SK-N-SH (cell line): Measurements from ENCODE around the gene LIPH. TPM values are rescaled to one million over a fixed set of nuclear protein-coding genes. Genes with fewer than 3 reads are reported as not detected.

Experiments used
- CTCF ChIA-PET: fragments of 300-600, 350-600 bp; formaldehyde crosslinking; extraction: SDS; loops from one replicate; lab custom pipeline; 2021; lab: Yijun Ruan, JAX
- POLR2A ChIA-PET: fragments of 350-600 bp; sonication (Branson Sonifier 250); formaldehyde crosslinking; extraction: SDS; loops from one replicate; lab custom pipeline; 2020; ENCODE audit warnings: antibody characterized with exemption, inconsistent platforms; lab: Yijun Ruan, JAX
- DNase-seq: peaks from one replicate; pipeline ENCODE4 v3.0.0; 2012
- H2AFZ ChIP-seq: fragments of 200-600 bp; sonication (generic); 2 replicates; pipeline ENCODE4 v1.8.1; 2016; ENCODE audit warnings: antibody characterized with exemption, mild to moderate bottlenecking, low read depth
- H3F3A ChIP-seq: fragments of 200-600 bp; sonication (generic); replicated peaks from 2 replicates; pipeline ENCODE3; 2016; ENCODE audit warnings: antibody characterized with exemption, mild to moderate bottlenecking; ENCODE audit not compliant: insufficient read depth
- H3K27ac ChIP-seq, 2 experiments: fragments of 200-500 bp in 1 of 2; fragments of 200-600 bp in 1 of 2; sonication (Bioruptor generic) in 1 of 2; sonication (generic), shearing (Covaris generic) in 1 of 2; 2 replicates each; pipeline versions ENCODE4 v1.5.1 to v1.6.1; 2014 to 2016; ENCODE audit warnings: low read depth in 2 of 2, inconsistent platforms in 1 of 2, low read length in 1 of 2, mild to moderate bottlenecking in 1 of 2, mixed read lengths in 1 of 2
- H3K27me3 ChIP-seq: fragments of 200-600 bp; sonication (generic), shearing (Covaris generic); 2 replicates; pipeline ENCODE4 v1.6.1; 2016; ENCODE audit warnings: mixed run types; ENCODE audit not compliant: insufficient read depth
- H3K36me3 ChIP-seq, 2 experiments: fragments of 200-500 bp in 1 of 2; fragments of 200-600 bp in 1 of 2; sonication (Bioruptor generic) in 1 of 2; sonication (generic) in 1 of 2; replicated peaks in 1 of 2; 2 replicates each; pipeline versions ENCODE3 to v1.5.1; 2014 to 2016; ENCODE audit warnings: low read length in 1 of 2, mild to moderate bottlenecking in 1 of 2; ENCODE audit not compliant: insufficient read depth in 2 of 2, control insufficient read depth in 1 of 2
- H3K4me1 ChIP-seq, 2 experiments: fragments of 200-500 bp in 1 of 2; fragments of 200-600 bp in 1 of 2; sonication (Bioruptor generic) in 1 of 2; sonication (generic), shearing (Covaris generic) in 1 of 2; 2 replicates each; pipeline versions ENCODE4 v1.5.1 to v1.6.1; 2014 to 2016; ENCODE audit warnings: low read depth in 1 of 2, low read length in 1 of 2, mixed run types in 1 of 2; ENCODE audit not compliant: insufficient read depth in 2 of 2, control insufficient read depth in 1 of 2
- H3K4me2 ChIP-seq: fragments of 200-600 bp; sonication (generic), shearing (Covaris generic); 2 replicates; pipeline ENCODE4 v1.6.1; 2017; ENCODE audit warnings: mixed run types
- H3K4me3 ChIP-seq, 2 experiments: fragments of 200-500 bp in 1 of 2; fragments of 200-600 bp in 1 of 2; sonication (Bioruptor generic) in 1 of 2; sonication (generic), shearing (Covaris generic) in 1 of 2; 2 replicates each; pipeline versions ENCODE4 v1.5.1 to v1.8.1; 2014 to 2016; ENCODE audit warnings: low read depth in 2 of 2, inconsistent platforms in 1 of 2, low read length in 1 of 2, mild to moderate bottlenecking in 1 of 2, mixed read lengths in 1 of 2, moderate library complexity in 1 of 2
- H3K79me2 ChIP-seq: fragments of 200-600 bp; sonication (generic); 2 replicates; pipeline ENCODE4 v1.8.1; 2017; ENCODE audit warnings: mild to moderate bottlenecking; ENCODE audit not compliant: insufficient read depth
- H3K9ac ChIP-seq: fragments of 200-600 bp; sonication (generic); 2 replicates; pipeline ENCODE4 v1.6.1; 2017; ENCODE audit warnings: mixed run types
- H3K9me2 ChIP-seq: fragments of 200-600 bp; sonication (generic); 2 replicates; pipeline ENCODE4 v1.6.1; 2017; ENCODE audit warnings: mixed run types
- H3K9me3 ChIP-seq: fragments of 200-600 bp; sonication (generic); 2 replicates; pipeline ENCODE4 v1.6.1; 2017; ENCODE audit warnings: mixed run types, mild to moderate bottlenecking, moderate library complexity
- H4K20me1 ChIP-seq: fragments of 200-600 bp; sonication (generic); 2 replicates; pipeline ENCODE4 v1.6.1; 2017; ENCODE audit warnings: mild to moderate bottlenecking, mixed run types; ENCODE audit not compliant: insufficient read depth
- CHD2 ChIP-seq: fragments of 150-350 bp; IDR thresholded peaks from 2 replicates; pipeline ENCODE4 v1.6.1; 2018; ENCODE audit warnings: low read length; ENCODE audit not compliant: partially characterized antibody
- CTCF ChIP-seq: fragments of 200-600 bp; sonication (generic); IDR thresholded peaks from 2 replicates; pipeline ENCODE4 v1.6.1; 2017; ENCODE audit warnings: antibody characterized with exemption, mild to moderate bottlenecking, moderate library complexity
- FOSL2 ChIP-seq: IDR thresholded peaks from 2 replicates; pipeline ENCODE4 v1.4.0; 2012; ENCODE audit warnings: low read depth, mild to moderate bottlenecking, moderate library complexity, borderline replicate concordance
- GATA2 ChIP-seq: sonication (generic); formaldehyde crosslinking; IDR thresholded peaks from 2 replicates; pipeline ENCODE4 v1.5.0; 2020; ENCODE audit warnings: mild to moderate bottlenecking, missing genetic modification reagents
- IRF3 ChIP-seq: fragments of 150-350 bp; IDR thresholded peaks from 2 replicates; pipeline ENCODE4 v1.6.1; 2016; ENCODE audit warnings: mild to moderate bottlenecking, low read depth, low read length
- JUND ChIP-seq: IDR thresholded peaks from 2 replicates; pipeline ENCODE4 v1.4.0; 2012
- MEF2A ChIP-seq: IDR thresholded peaks from 2 replicates; pipeline ENCODE4 v1.4.0; 2012; ENCODE audit warnings: low read depth, borderline replicate concordance
- NFIC ChIP-seq: IDR thresholded peaks from 2 replicates; pipeline ENCODE4 v1.4.0; 2012; ENCODE audit warnings: borderline replicate concordance
- REST ChIP-seq: IDR thresholded peaks from 2 replicates; pipeline ENCODE4 v1.6.1; 2012; ENCODE audit warnings: mild to moderate bottlenecking, low read depth, low read length, moderate library complexity
- SMC3 ChIP-seq: IDR thresholded peaks from 2 replicates; pipeline ENCODE4 v1.6.1; 2012; ENCODE audit warnings: low read depth, low read length, improper control_type of control experiment
- YY1 ChIP-seq: IDR thresholded peaks from 2 replicates; pipeline ENCODE4 v1.4.0; 2012; ENCODE audit warnings: low read depth, mild to moderate bottlenecking
- ZBTB33 ChIP-seq: IDR thresholded peaks from 2 replicates; pipeline ENCODE4 v1.4.0; 2012; ENCODE audit warnings: low read depth, borderline replicate concordance
- WGBS: methylation state at CpG from one replicate; pipeline ENCODE4 v1.1.6; 2017; ENCODE audit warnings: low lambda C conversion rate; 5-methylcytosine and 5-hydroxymethylcytosine counted together
- polyA plus RNA-seq, 3 experiments: library from polyadenylated mRNA; depleted of rRNA; stranded (reverse); fragments of >200 nt; gene quantifications; 2 replicates each; pipeline ENCODE4 v1.2.3, GENCODE V29; 2012

LIPH gene
- polyA plus RNA-seq, 1 of the 3 experiments (the other 2 are of a cell fraction) = not detected

GRCh38 chr3:185572183-185572582 is 19.8 kb upstream of the LIPH start:
- Histone ChIP-seq H3K4me1 (no peaks in the 10 kb centered on the region), H3K36me3 (no peaks in the 10 kb centered on the region), H3K9me3 (no peaks in the 10 kb centered on the region), H3K27ac (no peak overlapping the region), H3K9me2 (no peaks in the 10 kb centered on the region), H3F3A (no peaks in the 10 kb centered on the region), H4K20me1 (no peaks in the 10 kb centered on the region), H3K27me3 (no peaks in the 10 kb centered on the region), H3K9ac (no peak overlapping the region), H3K4me2 (no peak overlapping the region), H2AFZ (no peak overlapping the region), H3K4me3 (no peak overlapping the region), H3K79me2 (no peaks in the 10 kb centered on the region)
- ChIA-PET CTCF (interaction anchor here (1.5 to 2.7 kb wide), 2 partner anchors 13 to 112 kb away, joined by 4 to 13 read pairs; no protein-coding TSS in a partner anchor), POLR2A (no interaction called here)
- WGBS = 52% methylated on average over 5 of the region's 5 CpGs
- TF ChIP-seq FOSL2 (no peak), CTCF (no peak), SMC3 (no peak), GATA2 (no peak), REST (no peak), CHD2 (no peak), JUND (no peak), IRF3 (no peak), ZBTB33 (no peak), NFIC (no peak), YY1 (no peak), MEF2A (no peak)
- DNase-seq = no peak
